C4-2B (cell line): Measurements from ENCODE around the gene ULK1.
"Not testable (repeated sequence)": the region's sequence is repeated elsewhere in the genome, so short reads cannot be mapped to it uniquely, and the experiment has no call there.

Experiments used
- H3K27ac ChIP-seq: fragments of 450-650 bp; 2 replicates; pipeline ENCODE4 v1.5.1; 2017
- ZFX ChIP-seq: fragments of 450-650 bp; IDR thresholded peaks from 2 replicates; pipeline ENCODE4 v1.6.1; 2017
- TF ChIP-seq, protein P1 (sequence below): fragments of 450-650 bp; conservative IDR thresholded peaks from 2 replicates; pipeline ENCODE4 v1.5.1; 2017; ENCODE audit warnings: mild to moderate bottlenecking

The ULK1 gene

DNA sequence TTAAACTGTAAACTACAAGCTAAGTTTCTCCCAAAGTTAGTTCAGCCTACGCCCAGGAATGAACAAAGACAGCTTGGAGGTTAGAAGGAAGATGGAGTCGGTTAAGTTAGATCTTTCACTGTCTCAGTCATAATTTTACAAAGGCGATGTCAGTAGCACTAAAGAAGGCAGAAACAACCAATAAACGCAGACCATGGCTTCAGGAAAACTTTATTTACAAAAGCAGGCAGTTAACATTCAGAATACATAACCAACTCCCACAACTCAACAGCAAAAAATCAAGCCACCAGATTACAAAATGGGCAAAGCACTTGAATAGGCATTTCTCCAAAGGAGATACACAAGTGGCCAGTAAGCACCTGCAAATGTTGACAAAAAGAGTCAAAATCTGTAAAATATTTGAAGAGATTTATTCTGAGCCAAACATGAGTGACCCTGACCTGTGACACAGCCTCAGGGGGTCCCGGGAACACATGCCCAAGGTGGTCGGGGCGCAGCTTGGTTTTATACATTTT lies 8.8 kb upstream of the ULK1 start:
- no peak for TF ChIP-seq ZFX
- TF ChIP-seq, protein P1, sequence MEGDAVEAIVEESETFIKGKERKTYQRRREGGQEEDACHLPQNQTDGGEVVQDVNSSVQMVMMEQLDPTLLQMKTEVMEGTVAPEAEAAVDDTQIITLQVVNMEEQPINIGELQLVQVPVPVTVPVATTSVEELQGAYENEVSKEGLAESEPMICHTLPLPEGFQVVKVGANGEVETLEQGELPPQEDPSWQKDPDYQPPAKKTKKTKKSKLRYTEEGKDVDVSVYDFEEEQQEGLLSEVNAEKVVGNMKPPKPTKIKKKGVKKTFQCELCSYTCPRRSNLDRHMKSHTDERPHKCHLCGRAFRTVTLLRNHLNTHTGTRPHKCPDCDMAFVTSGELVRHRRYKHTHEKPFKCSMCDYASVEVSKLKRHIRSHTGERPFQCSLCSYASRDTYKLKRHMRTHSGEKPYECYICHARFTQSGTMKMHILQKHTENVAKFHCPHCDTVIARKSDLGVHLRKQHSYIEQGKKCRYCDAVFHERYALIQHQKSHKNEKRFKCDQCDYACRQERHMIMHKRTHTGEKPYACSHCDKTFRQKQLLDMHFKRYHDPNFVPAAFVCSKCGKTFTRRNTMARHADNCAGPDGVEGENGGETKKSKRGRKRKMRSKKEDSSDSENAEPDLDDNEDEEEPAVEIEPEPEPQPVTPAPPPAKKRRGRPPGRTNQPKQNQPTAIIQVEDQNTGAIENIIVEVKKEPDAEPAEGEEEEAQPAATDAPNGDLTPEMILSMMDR: no peak
- H3K27ac ChIP-seq: no peak overlapping the region

DNA sequence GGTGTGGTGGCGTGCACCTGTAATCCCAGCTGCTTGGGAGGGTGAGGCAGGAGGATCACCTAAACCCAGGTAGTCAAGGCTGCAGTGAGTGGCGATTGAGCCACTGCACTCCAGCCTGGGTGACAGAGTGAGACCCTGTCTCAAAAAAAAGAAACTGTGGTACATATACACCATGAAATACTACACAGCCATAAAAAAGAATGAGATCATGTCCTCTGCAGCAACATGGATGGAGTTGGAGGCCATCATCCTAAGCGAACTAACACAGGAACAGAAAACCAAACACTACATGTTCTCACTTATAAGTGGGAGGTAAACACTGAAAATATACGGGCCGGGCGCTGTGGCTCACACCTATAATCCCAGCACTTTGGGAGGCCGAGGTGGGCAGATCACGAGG lies 2.7 kb upstream of the ULK1 start:
- not testable (repeated sequence) for H3K27ac ChIP-seq

DNA sequence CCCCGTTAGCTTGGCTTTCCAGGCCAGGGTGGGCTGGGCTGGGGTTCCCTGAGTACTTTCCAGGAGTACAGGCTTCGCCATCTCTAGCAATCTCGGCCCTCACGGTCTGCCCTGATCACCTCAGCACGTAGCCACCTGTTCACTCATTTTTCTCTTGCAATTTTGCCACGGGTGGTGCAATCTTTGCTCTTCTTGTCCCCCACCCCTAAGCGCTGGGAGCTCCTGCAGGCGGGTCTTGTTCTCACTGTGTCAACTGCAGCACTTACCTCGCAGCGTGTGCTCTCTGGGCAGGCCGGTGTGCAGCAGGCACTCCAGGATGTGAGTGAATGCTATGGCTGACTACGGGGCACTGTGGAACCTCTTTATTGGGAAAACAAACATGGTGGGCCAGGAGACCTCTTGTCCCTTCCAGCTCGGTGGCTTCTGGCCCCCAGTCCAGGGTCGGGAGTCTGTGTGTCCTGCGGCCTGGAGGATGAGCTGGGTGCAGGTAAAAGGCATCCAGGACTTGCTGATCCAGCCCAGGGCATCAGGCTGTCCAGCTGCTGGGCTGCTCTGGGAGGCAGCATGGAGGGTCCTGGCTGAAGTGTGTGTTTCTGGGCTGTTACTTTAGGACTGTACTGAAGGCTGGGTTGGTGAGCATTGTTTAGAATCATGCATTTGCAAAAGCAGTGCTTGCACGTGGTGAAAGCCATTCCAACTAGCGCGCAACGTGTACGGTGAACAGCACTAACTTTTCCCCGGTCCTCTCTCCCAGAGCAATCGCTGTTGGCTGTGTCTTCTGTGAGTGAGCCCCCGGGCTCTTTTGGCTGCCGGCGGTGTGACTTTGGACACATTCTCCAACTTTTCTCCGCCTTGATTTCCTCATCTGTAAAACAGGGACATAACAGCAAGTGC lies 1.5 kb upstream of the ULK1 start:
- H3K27ac ChIP-seq: no peak overlapping the region
- no peak for TF ChIP-seq ZFX
- TF ChIP-seq, protein P1: no peak

DNA sequence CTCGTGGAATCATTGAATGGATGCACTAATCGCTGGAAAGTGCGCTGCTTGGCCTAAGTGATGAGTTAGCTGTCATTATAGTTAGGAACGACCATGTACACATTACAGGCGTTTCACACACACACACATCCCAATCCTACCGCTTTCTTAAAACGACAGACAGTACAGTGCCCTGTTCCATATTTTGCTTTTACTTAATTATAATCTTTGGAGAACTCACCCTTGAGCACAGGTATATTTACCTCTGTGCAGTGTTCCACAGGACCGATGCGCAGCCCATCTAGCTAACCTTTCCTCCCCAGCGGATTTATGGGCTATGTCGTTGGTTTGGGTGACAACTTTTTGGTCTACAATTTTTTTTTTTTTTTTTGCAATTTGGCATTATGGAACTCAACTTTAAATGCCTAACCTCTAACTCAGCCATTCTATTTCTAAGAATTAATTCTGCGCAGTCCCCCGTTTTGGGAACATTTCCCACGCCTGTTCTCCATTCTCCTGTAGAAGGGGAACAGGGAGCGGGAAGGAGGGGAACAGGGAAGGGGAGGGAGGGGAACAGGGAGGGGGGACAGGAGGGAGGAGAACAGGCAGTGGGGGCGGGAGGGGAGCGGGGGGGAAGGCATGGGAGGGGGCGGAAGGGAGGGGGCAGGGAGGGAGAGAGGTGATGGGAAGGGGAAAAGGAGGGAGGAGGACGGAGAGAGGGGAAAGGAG lies 663 bp upstream of the ULK1 start:
- H3K27ac ChIP-seq: no peak overlapping the region
- no peak for TF ChIP-seq ZFX
- TF ChIP-seq, protein P1: no peak

DNA sequence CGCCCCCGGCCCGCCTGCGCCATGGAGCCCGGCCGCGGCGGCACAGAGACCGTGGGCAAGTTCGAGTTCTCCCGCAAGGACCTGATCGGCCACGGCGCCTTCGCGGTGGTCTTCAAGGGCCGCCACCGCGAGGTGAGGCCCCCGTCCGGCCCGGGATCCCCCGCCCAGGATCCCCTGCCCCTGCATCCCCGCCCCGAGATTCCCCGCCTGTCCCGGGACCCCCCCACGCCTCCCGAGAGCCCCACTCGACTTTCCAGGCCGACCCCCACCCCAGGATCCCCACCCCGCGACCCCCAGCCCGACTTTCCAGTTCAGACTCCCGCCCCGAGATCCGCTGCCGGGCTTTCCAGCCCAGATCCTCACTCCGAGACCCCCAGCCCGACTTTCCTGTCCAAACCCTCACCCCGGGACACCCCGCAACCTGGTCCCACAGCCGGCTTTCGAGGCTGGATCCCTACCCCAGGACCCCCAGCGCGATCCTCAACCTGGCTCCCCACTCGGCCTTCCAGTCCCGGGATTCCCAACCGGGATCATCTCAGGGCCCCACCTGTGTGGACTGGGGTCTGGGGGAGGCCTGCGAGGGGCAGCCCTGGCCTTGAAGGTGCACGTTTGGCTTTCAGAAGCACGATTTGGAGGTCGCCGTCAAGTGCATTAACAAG lies 688 bp downstream of the ULK1 start:
- H3K27ac ChIP-seq: peak overlapping the region; percentile 93
- TF ChIP-seq ZFX: no peak

DNA sequence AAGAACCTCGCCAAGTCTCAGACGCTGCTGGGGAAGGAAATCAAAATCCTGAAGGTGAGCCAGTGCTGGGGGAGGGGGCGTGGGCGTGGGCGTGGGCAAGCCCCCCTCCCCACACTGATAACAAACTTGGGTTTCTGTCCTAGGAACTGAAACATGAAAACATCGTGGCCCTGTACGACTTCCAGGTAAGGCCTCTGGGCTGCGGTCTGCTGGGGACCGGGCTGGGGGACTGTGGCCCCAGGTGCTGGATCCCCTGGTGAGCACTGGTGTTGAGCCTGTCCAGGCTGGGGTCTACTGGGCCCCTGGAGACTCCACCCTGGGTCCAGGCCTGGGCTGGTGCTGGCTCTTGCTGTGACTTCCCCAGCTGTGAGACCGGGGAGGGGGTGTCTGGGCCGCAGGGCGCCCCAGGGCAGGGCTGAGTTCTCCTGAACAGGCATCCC lies 1.2 kb downstream of the ULK1 start:
- TF ChIP-seq, protein P1: no peak
- TF ChIP-seq ZFX: no peak
- H3K27ac ChIP-seq: peak overlapping the region; percentile 93

DNA sequence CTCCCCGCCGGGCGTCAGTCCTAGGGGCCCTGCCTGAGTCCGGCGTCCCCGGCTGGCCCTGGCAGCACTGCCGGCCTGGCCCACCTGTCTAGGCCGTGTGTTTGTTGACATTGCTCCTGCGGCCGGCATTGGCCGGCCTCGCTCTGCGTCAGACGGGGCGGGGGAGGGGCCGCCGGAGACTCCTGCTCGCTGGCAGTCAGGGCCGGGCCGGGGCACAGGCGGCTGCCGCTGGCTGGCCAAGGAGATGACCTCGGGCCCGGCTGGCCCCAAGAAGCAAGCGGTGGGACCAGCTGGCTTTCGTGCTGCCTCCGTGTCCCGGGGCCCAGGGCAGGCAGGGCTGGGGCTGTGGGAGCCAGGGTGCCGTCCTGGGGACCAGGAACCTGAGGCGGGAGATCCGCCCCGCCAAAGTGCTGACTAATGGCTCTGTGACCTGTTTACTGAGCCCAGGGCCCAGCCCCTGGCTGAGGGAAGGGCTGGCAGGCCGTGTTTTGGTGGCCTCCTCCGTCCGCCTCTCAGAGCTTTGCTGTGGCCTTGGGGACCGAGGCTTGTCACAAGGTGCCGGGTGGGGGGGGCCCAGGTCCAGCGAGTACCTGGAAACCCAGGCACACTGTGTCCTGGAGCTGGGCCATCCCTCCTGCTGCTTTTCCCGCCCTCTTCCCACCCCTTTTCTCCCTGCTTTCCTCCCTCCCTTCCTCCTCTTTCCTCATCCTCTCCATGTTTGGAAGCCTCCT lies 1.8 kb downstream of the ULK1 start:
- H3K27ac ChIP-seq: peak overlapping the region; percentile 93

More for the DNA sequence above, 1.8 kb downstream of the ULK1 start:
- peak; percentile 44; the same call in 1 of the 2 replicates for TF ChIP-seq ZFX
- TF ChIP-seq, protein P1: no peak
